HepG2 (cell line): ENCODE measurements around the gene SEPTIN10. TPM values are rescaled to one million over a fixed set of nuclear protein-coding genes. Genes with fewer than 3 reads are reported as not detected.
A peak's percentile ranks its signal among the peaks of the same experiment; 100 is the strongest.

Experiments
- CEBPB ChIP-seq: IDR thresholded peaks from 2 replicates; pipeline ENCODE4 v1.6.1; 2011; ENCODE audit warnings: low read depth, low read length, improper control_type of control experiment, borderline replicate concordance
- DR1 ChIP-seq: sonication (generic); formaldehyde crosslinking; IDR thresholded peaks from 2 replicates; pipeline ENCODE4 v1.8.0; 2021; ENCODE audit warnings: mild to moderate bottlenecking, missing genetic modification reagents, inconsistent platforms
- EEA1 ChIP-seq: sonication (generic); formaldehyde crosslinking; IDR thresholded peaks from 2 replicates; pipeline ENCODE4 v1.5.1; 2020; ENCODE audit warnings: mild to moderate bottlenecking, missing genetic modification reagents, borderline replicate concordance
- HNRNPLL ChIP-seq: fragments of 200-400 bp; formaldehyde crosslinking; IDR thresholded peaks from 2 replicates; pipeline ENCODE4 v1.6.1; 2017; ENCODE audit warnings: mild to moderate bottlenecking, low read depth, low read length; ENCODE audit not compliant: poor library complexity, severe bottlenecking
- HOXA3 ChIP-seq: sonication (generic); formaldehyde crosslinking; IDR thresholded peaks from 2 replicates; pipeline ENCODE4 v1.5.0; 2020; ENCODE audit warnings: missing genetic modification reagents
- NFE2L1 ChIP-seq: sonication (generic); formaldehyde crosslinking; IDR thresholded peaks from 2 replicates; pipeline ENCODE4 v1.4.0; 2020; ENCODE audit warnings: missing genetic modification reagents, mild to moderate bottlenecking, borderline replicate concordance
- SUZ12 ChIP-seq: fragments of 150-350 bp; IDR thresholded peaks from 2 replicates; pipeline ENCODE4 v1.6.1; 2014; ENCODE audit warnings: low read depth, low read length
- ZFY ChIP-seq: sonication (generic); formaldehyde crosslinking; IDR thresholded peaks from 2 replicates; pipeline ENCODE4 v1.4.0; 2020; ENCODE audit warnings: missing genetic modification reagents
- ZNF121 ChIP-seq: sonication (generic); formaldehyde crosslinking; IDR thresholded peaks from 2 replicates; pipeline ENCODE4 v1.5.0; 2020; ENCODE audit warnings: mild to moderate bottlenecking, missing genetic modification reagents
- ZNF124 ChIP-seq: sonication (generic); formaldehyde crosslinking; IDR thresholded peaks from 2 replicates; pipeline ENCODE4 v1.4.0; 2020; ENCODE audit warnings: missing genetic modification reagents
- ZNF33B ChIP-seq: sonication (generic); formaldehyde crosslinking; IDR thresholded peaks from 2 replicates; pipeline ENCODE4 v1.5.1; 2020; ENCODE audit warnings: mild to moderate bottlenecking, missing genetic modification reagents
- ZNF367 ChIP-seq: sonication (generic); formaldehyde crosslinking; IDR thresholded peaks from 2 replicates; pipeline ENCODE4 v1.4.0; 2020; ENCODE audit warnings: missing genetic modification reagents, borderline replicate concordance
- ZNF441 ChIP-seq: sonication (generic); formaldehyde crosslinking; IDR thresholded peaks from 2 replicates; pipeline ENCODE4 v1.7.0; 2021; ENCODE audit warnings: missing genetic modification reagents, borderline replicate concordance
- ZNF530 ChIP-seq: sonication (generic); formaldehyde crosslinking; IDR thresholded peaks from 2 replicates; pipeline ENCODE4 v1.5.0; 2020; ENCODE audit warnings: low read depth, mild to moderate bottlenecking, missing genetic modification reagents
- ZNF549 ChIP-seq: sonication (generic); formaldehyde crosslinking; IDR thresholded peaks from 2 replicates; pipeline ENCODE4 v1.5.0; 2020; ENCODE audit warnings: missing genetic modification reagents
- ZNF562 ChIP-seq: sonication (generic); formaldehyde crosslinking; IDR thresholded peaks from 2 replicates; pipeline ENCODE4 v1.8.0; 2022; ENCODE audit warnings: missing genetic modification reagents, borderline replicate concordance
- ZZZ3 ChIP-seq: sonication (generic); formaldehyde crosslinking; IDR thresholded peaks from 2 replicates; pipeline ENCODE4 v1.4.0; 2020; ENCODE audit warnings: missing genetic modification reagents, mild to moderate bottlenecking, borderline replicate concordance
- polyA plus RNA-seq, 8 experiments: library from polyadenylated mRNA; depleted of rRNA in 3 of 8; stranded (reverse) in 7 of 8; unstranded in 1 of 8; fragments of >200 nt; fragmentation: Illumina TruSeq in 4 of 8; extraction: Trizol in 4 of 8; gene quantifications; 2 replicates each; pipeline versions ENCODE4 v1.2.1 to v1.2.3, GENCODE V29; 2011 to 2016; ENCODE audit warnings: low read depth in 4 of 8, missing spikeins in 1 of 8, mixed read lengths in 1 of 8; ENCODE audit not compliant: insufficient read depth in 1 of 8
- total RNA-seq, 5 experiments: library from RNA; depleted of rRNA; stranded (reverse); fragments of >200 nt; fragmentation: Illumina TruSeq; extraction: Trizol; gene quantifications; 2 replicates each; pipeline ENCODE4 v1.2.3, GENCODE V29; 2016; ENCODE audit warnings: low read depth in 1 of 5
- TF ChIP-seq, protein P1 (sequence below): sonication (generic); formaldehyde crosslinking; IDR thresholded peaks from 2 replicates; pipeline ENCODE4 v1.4.0; 2020; ENCODE audit warnings: missing genetic modification reagents
- TF ChIP-seq, protein P2 (sequence below): sonication (generic); formaldehyde crosslinking; IDR thresholded peaks from 2 replicates; pipeline ENCODE4 v1.5.0; 2020; ENCODE audit warnings: mild to moderate bottlenecking, missing genetic modification reagents
- TF ChIP-seq, protein P3 (sequence below), 2 experiments: fragments of 450-650 bp in 1 of 2; sonication (generic) in 1 of 2; formaldehyde crosslinking; IDR thresholded peaks; 2 replicates each; pipeline versions ENCODE4 v1.5.0 to v1.8.0; 2020 to 2022; ENCODE audit warnings: mild to moderate bottlenecking in 1 of 2, missing genetic modification reagents in 1 of 2
- TF ChIP-seq, protein P4 (sequence below): IDR thresholded peaks from 2 replicates; pipeline ENCODE4 v1.6.1; 2016; ENCODE audit warnings: missing biosample characterization, missing genetic modification reagents, low read depth

The SEPTIN10 gene
- total and polyA plus RNA-seq, 2 of the 13 experiments (the other 11 are each of a cell fraction or from before 2014, with no cell fraction given): 45.8 to 67.5 TPM

DNA sequence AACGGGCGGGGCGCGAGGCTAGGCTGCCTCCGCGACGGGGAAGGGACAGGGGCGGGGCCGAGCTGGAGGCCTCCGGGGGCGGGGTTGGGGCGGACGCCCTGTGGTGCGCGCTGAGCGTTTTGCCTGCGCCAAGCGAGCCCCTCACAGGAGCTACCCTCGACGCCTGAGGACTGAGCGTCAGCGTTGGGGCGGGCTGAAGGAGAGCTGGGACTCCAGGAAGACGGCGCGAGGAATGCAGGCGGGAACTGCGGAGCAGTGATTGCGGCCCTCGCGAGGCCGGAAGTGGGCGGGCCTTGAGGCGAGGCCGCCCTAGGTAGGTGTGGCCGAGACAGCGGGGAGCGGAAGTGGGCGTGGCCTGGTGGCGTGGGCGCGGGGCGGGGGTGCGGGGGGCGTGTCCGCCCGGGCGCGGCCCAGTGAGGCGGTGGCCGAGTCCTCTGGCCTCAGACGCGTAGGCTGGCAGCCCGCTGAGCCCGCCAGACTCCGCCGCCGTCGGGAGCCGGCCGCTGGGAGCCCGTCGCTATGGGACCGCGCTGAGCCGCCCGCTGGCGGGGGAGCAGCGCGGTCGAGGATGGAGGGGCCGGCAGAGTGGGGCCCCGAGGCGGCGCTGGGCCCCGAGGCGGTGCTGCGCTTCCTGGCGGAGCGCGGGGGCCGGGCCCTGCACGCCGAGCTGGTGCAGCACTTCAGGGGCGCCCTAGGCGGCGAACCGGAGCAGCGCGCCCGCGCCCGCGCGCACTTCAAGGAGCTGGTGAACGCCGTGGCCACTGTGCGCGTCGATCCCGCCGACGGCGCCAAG is at the start of gene SEPTIN10, which contains the start of gene SOWAHC (continued):
- TF ChIP-seq, protein P1, sequence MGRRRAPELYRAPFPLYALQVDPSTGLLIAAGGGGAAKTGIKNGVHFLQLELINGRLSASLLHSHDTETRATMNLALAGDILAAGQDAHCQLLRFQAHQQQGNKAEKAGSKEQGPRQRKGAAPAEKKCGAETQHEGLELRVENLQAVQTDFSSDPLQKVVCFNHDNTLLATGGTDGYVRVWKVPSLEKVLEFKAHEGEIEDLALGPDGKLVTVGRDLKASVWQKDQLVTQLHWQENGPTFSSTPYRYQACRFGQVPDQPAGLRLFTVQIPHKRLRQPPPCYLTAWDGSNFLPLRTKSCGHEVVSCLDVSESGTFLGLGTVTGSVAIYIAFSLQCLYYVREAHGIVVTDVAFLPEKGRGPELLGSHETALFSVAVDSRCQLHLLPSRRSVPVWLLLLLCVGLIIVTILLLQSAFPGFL: no peak
- TF ChIP-seq ZZZ3 (CRISPR knock-in tag): peak; percentile 80; the same call in 1 of the 2 replicates
- TF ChIP-seq EEA1 (CRISPR knock-in tag): peak; percentile 45
- TF ChIP-seq DR1 (CRISPR knock-in tag): peak; percentile 88
- no peak for TF ChIP-seq ZNF549 (CRISPR knock-in tag)
- peak; percentile 88 for TF ChIP-seq HNRNPLL
- TF ChIP-seq ZNF121 (CRISPR knock-in tag): no peak
- TF ChIP-seq, protein P2, sequence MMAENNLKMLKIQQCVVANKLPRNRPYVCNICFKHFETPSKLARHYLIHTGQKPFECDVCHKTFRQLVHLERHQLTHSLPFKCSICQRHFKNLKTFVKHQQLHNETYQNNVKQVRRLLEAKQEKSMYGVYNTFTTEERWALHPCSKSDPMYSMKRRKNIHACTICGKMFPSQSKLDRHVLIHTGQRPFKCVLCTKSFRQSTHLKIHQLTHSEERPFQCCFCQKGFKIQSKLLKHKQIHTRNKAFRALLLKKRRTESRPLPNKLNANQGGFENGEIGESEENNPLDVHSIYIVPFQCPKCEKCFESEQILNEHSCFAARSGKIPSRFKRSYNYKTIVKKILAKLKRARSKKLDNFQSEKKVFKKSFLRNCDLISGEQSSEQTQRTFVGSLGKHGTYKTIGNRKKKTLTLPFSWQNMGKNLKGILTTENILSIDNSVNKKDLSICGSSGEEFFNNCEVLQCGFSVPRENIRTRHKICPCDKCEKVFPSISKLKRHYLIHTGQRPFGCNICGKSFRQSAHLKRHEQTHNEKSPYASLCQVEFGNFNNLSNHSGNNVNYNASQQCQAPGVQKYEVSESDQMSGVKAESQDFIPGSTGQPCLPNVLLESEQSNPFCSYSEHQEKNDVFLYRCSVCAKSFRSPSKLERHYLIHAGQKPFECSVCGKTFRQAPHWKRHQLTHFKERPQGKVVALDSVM (CRISPR knock-in tag): peak; percentile 55
- no peak for TF ChIP-seq ZNF562 (CRISPR knock-in tag)
- 0 out of 2 replicates have a peak, but pooled peaks have one; percentile 42 for TF ChIP-seq ZNF530
- peak; percentile 89 for TF ChIP-seq ZNF441 (CRISPR knock-in tag)
- peak; percentile 94; the same call in 1 of the 2 replicates for TF ChIP-seq HOXA3 (CRISPR knock-in tag)
- TF ChIP-seq SUZ12: no peak
- TF ChIP-seq, protein P3, sequence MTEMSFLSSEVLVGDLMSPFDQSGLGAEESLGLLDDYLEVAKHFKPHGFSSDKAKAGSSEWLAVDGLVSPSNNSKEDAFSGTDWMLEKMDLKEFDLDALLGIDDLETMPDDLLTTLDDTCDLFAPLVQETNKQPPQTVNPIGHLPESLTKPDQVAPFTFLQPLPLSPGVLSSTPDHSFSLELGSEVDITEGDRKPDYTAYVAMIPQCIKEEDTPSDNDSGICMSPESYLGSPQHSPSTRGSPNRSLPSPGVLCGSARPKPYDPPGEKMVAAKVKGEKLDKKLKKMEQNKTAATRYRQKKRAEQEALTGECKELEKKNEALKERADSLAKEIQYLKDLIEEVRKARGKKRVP (CRISPR knock-in tag; IDR thresholded peaks at IDR 0.05): no peak
- peak; percentile 88 for TF ChIP-seq ZFY (CRISPR knock-in tag)
- TF ChIP-seq ZNF124 (CRISPR knock-in tag): peak; percentile 83; the same call in 1 of the 2 replicates
- no peak for TF ChIP-seq CEBPB
- TF ChIP-seq ZNF33B (CRISPR knock-in tag): no peak
- TF ChIP-seq NFE2L1 (CRISPR knock-in tag): no peak
- TF ChIP-seq ZNF367: peak; percentile 69; the same call in 1 of the 2 replicates
- TF ChIP-seq, protein P4, sequence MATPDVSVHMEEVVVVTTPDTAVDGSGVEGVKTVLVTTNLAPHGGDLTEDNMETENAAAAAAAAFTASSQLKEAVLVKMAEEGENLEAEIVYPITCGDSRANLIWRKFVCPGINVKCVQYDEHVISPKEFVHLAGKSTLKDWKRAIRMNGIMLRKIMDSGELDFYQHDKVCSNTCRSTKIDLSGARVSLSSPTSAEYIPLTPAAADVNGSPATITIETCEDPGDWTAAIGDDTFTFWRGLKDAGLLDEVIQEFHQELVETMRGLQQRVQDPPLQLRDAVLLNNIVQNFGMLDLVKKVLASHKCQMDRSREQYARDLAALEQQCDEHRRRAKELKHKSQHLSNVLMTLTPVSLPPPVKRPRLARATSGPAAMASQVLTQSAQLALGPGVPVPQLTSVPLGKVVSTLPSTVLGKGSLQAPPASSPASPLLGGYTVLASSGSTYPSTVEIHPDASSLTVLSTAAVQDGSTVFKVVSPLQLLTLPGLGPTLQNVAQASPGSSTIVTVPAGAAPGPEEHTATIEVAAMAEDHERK (CRISPR knock-in tag): peak; percentile 72
